Measurements from ENCODE around the gene CAP2. TPM values are rescaled to one million over a fixed set of nuclear protein-coding genes. Genes with fewer than 3 reads are reported as not detected.

Gene CAP2
- total RNA-seq, 1 donor from 2014 or later: 5.5 TPM

DNA sequence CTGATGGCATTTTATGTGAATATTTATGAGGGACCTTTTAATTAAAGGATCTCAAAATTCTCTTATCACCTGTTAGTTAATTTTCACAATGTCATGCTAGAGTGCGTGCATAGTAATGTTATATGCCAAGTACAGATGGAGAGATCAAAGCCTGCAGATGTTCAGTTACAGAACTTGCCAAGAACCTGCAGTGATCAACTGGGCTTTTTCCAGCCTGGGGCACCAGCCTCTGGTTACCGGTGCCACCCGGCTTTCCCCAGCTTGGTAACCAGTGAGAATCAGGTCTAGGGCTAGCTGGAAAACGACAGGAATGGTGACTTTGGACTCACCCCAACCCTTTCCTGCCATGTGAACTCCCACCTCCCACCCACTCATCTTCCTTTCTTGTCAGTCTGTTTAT, 91.8 kb downstream of the CAP2 start:
- H3K4me3 ChIP-seq (ENCODE audit: low read depth, low read length): no peak overlapping the region
- no peak for DNase-seq (ENCODE audit: low read depth)
- TF ChIP-seq, protein P1, sequence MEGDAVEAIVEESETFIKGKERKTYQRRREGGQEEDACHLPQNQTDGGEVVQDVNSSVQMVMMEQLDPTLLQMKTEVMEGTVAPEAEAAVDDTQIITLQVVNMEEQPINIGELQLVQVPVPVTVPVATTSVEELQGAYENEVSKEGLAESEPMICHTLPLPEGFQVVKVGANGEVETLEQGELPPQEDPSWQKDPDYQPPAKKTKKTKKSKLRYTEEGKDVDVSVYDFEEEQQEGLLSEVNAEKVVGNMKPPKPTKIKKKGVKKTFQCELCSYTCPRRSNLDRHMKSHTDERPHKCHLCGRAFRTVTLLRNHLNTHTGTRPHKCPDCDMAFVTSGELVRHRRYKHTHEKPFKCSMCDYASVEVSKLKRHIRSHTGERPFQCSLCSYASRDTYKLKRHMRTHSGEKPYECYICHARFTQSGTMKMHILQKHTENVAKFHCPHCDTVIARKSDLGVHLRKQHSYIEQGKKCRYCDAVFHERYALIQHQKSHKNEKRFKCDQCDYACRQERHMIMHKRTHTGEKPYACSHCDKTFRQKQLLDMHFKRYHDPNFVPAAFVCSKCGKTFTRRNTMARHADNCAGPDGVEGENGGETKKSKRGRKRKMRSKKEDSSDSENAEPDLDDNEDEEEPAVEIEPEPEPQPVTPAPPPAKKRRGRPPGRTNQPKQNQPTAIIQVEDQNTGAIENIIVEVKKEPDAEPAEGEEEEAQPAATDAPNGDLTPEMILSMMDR (conservative IDR thresholded peaks at IDR 0.05; ENCODE audit: low read depth, low read length): no peak

DNA sequence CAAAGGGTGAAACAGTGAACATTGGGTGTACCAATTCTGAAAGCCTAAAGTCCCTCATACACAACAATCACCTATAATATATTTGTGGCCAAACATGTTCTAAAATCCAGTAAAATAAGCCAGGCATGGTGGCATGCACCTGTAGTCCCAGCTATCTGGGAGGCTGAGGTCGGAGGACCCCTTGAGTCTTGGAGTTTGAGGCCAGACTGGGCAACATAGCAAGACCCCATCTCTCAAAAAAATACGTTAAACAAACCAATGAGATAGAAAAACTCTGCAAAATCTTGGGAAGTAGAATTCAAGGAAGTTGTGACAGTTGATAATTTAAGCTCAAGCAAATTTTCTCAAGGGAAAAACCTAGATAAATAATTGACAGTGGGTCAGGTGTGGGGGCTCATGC, 92.6 kb downstream of the CAP2 start:
- no peak for DNase-seq (ENCODE audit: low read depth)

DNA sequence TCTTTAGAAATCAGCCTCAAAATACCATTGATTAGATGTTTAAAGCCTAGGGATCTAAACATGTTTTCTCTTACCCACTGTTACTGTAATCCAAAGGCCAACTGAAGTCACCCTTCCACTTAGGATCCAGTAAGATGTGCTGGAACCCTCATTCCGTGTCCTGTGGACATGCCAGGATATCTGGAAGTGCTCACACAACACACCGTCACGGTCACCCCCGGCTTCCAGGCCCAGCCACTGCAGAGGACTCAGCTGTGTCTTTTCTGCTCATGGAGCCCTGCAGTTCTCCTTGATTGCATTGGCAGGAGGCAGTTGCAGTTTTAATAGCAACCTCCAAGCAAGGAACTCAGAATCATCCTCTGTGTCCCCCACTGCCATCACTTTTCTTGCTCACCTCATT, 93.3 kb downstream of the CAP2 start:
- TF ChIP-seq, protein P1 (conservative IDR thresholded peaks at IDR 0.05; ENCODE audit: low read depth, low read length): no peak
- no peak for DNase-seq (ENCODE audit: low read depth)
- no peak overlapping the region for H3K4me3 ChIP-seq (ENCODE audit: low read depth, low read length)

More for the DNA sequence above, 92.6 kb downstream of the CAP2 start:
- TF ChIP-seq, protein P1 (conservative IDR thresholded peaks at IDR 0.05; ENCODE audit: low read depth, low read length): no peak
- no peak overlapping the region for H3K4me3 ChIP-seq (ENCODE audit: low read depth, low read length)

DNA sequence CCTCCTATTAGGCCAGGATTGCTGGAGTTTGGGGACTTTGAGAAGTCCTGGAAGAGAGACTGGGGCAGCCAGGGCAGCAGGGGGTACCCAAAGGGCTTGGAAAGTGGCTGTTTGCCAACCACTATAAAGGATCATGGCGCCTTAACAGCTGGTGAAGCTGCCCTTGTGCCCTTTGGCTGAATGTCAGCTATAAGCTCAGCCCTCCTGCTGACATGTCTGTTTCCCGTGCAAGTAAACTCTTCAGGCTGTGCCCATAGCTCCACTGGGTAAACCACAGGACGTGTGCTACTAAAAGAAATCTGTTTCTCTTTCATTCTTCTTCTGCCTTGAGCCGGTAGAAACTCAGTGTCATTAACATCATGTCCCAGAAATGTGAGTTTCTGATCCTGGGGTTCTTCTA, 97.3 kb downstream of the CAP2 start:
- TF ChIP-seq, protein P1 (conservative IDR thresholded peaks at IDR 0.05; ENCODE audit: low read depth, low read length): no peak
- H3K4me3 ChIP-seq (ENCODE audit: low read depth, low read length): no peak overlapping the region
- no peak for DNase-seq (ENCODE audit: low read depth)

DNA sequence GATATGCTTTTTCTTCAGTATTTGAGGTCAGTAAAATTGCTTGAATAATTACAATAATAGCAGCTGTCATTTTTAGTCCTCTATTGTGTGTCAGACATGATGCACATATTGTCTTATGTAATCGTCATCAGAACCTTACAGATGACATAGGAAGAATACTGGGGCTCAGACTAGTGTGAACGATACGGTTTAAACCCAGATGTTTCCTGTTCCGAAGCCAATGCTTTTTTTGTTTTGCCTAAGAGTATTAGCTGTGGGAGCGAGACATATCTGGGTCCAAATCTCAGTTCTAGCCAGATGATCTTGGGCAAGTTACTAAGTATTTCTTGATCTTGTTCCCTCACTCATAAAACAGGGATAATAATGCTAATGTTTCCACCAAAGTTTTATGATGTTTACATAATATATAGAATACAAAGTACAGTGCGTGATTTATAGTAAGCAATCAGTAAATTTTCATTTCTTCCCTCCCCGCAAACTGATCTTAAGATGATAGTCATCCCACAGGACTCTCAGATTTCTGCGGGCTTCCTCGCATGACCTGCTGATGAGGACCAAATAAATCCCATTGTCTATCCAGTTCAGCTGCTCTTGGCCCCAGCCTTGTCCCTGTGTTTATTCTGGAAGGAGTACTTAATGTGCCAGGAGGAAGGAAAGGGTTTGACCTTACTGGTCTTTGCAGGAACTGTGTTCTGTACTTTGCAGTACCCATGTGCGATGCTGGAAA, 98.2 kb downstream of the CAP2 start:
- no peak overlapping the region for H3K4me3 ChIP-seq (ENCODE audit: low read depth, low read length)
- TF ChIP-seq, protein P1 (conservative IDR thresholded peaks at IDR 0.05; ENCODE audit: low read depth, low read length): no peak
- DNase-seq (ENCODE audit: low read depth): no peak

DNA sequence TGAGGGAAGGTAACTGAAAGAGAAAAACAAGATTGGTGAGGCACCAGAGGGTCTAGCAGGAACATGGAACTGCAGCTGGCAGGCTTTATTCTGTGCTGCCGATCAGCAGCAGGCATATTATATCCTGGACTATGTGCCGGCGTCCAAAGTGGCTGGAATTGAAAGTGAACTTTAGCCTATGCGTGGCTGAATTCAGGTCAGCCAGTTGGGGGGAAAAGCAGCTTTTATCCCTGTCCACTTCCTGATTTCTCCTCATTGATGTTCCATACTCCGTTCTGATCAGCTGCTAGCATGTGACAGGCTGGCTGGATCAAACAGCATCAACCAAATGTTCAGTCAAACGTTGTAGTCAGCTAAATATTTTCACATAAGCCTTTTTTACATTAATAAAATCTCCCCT, 99.0 kb downstream of the CAP2 start:
- H3K4me3 ChIP-seq (ENCODE audit: low read depth, low read length): no peak overlapping the region
- no peak for DNase-seq (ENCODE audit: low read depth)
- TF ChIP-seq, protein P1 (conservative IDR thresholded peaks at IDR 0.05; ENCODE audit: low read depth, low read length): no peak

DNA sequence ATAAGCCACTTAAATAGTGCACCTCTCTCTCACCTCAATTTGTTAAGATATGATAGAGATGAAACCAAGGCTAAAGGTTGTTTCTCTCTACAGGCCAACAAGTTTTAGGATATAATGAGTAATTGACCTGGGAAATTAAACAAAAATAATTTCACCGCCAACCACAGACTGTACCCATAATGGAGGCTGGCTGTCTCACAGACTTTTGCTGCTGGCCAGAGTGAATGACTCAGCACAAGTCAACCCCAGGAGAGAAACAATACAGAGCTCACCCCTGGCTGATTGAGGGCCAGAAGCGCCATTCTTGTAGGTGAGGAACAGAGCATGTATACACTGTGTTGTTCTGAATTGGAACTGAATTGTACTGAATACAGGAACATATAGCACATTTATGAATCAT, 99.9 kb downstream of the CAP2 start:
- no peak for DNase-seq (ENCODE audit: low read depth)
- no peak overlapping the region for H3K4me3 ChIP-seq (ENCODE audit: low read depth, low read length)
- TF ChIP-seq, protein P1 (conservative IDR thresholded peaks at IDR 0.05; ENCODE audit: low read depth, low read length): no peak

All from epithelial cell of proximal tubule (primary cell).